Measurements from ENCODE around the gene CCDC77. TPM values are rescaled to one million over a fixed set of nuclear protein-coding genes. Genes with fewer than 3 reads are reported as not detected.

CCDC77 gene
- total RNA-seq, 1 experiment from 2014 or later, result 16.8 TPM

- DNase-seq, result peak; percentile 89
- intact Hi-C loops (cut with micrococcal nuclease; ENCODE audit: unreplicated experiment), result no loop called here
- CTCF ChIA-PET, result interaction anchor here (0.6 to 2.4 kb wide), 7 partner anchors 12 to 456 kb away, joined by 3 to 11 read pairs (median 4); partner anchors contain the start of gene CCDC77
- TF ChIP-seq, protein P1, sequence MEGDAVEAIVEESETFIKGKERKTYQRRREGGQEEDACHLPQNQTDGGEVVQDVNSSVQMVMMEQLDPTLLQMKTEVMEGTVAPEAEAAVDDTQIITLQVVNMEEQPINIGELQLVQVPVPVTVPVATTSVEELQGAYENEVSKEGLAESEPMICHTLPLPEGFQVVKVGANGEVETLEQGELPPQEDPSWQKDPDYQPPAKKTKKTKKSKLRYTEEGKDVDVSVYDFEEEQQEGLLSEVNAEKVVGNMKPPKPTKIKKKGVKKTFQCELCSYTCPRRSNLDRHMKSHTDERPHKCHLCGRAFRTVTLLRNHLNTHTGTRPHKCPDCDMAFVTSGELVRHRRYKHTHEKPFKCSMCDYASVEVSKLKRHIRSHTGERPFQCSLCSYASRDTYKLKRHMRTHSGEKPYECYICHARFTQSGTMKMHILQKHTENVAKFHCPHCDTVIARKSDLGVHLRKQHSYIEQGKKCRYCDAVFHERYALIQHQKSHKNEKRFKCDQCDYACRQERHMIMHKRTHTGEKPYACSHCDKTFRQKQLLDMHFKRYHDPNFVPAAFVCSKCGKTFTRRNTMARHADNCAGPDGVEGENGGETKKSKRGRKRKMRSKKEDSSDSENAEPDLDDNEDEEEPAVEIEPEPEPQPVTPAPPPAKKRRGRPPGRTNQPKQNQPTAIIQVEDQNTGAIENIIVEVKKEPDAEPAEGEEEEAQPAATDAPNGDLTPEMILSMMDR (IDR thresholded peaks at IDR 0.05; ENCODE audit: unreplicated experiment), result no peak
- H3K36me3 Mint-ChIP-seq (ENCODE audit: insufficient read depth, unreplicated experiment), result peaks cover 39% of the 10 kb centered on the region
- no peaks in the 10 kb centered on the region for H3K9me3 Mint-ChIP-seq (ENCODE audit: low read depth, unreplicated experiment)
- H3K4me3 Mint-ChIP-seq (ENCODE audit: low read depth, unreplicated experiment), result peak within 1 kb of the TSS; percentile 73
- H3K27ac Mint-ChIP-seq (ENCODE audit: unreplicated experiment), result peak within 1 kb of the TSS; percentile 90
- H3K4me1 Mint-ChIP-seq (ENCODE audit: low read depth, unreplicated experiment), result peaks cover 10% of the 10 kb centered on the region
- BruUV-seq (replicated peaks), result TSS peak; percentile 64
- H3K27me3 Mint-ChIP-seq (ENCODE audit: unreplicated experiment), result no peaks in the 10 kb centered on the region
Observed at GRCh38 chr12:389142-390096, 12.0 kb upstream of the CCDC77 start, which contains the start of gene KDM5A. Gene KDM5A, minus strand, starts transcription at chr12:389320. Its CDS starts 229 bp downstream, at chr12:389091.

GRCh38 chr12:400828-401227 lies 616 bp upstream of the CCDC77 start:
- no TSS peak for BruUV-seq (replicated peaks)
- Mint-ChIP-seq H3K36me3 (ENCODE audit: insufficient read depth, unreplicated experiment) (no peaks in the 10 kb centered on the region), H3K9me3 (ENCODE audit: low read depth, unreplicated experiment) (no peaks in the 10 kb centered on the region), H3K27ac (ENCODE audit: unreplicated experiment) (no peak overlapping the region), H3K4me1 (ENCODE audit: low read depth, unreplicated experiment) (no peaks in the 10 kb centered on the region), H3K27me3 (ENCODE audit: unreplicated experiment) (no peaks in the 10 kb centered on the region), H3K4me3 (ENCODE audit: low read depth, unreplicated experiment) (no peak overlapping the region)
- TF ChIP-seq, protein P1 (IDR thresholded peaks at IDR 0.05; ENCODE audit: unreplicated experiment), result no peak
- CTCF ChIA-PET, result interaction anchor here (0.5 to 1.7 kb wide), 2 partner anchors 11 to 96 kb away, joined by 5 to 11 read pairs; partner anchors contain the start of gene KDM5A
- intact Hi-C loops (cut with micrococcal nuclease; ENCODE audit: unreplicated experiment), result no loop called here
- no peak for DNase-seq

DNA sequence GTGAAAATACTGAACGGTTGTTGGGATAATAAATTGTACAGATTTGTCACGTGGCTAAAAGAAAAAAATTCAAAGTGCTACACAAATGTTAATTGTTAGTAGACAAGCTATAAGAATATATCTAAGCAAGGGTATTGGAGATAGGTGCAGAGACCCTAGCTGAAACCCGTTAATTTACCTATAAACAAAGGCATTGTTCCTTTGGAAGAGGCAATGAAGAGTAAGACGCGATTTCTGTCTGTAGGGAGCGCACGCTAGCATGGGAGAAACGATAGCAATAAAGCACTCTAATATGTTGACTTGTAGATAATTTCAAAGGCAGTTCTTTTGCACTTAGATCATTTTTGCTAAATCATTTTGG lies 565 bp downstream of the CCDC77 start:
- TSS peak; percentile 79 for BruUV-seq (replicated peaks)
- H3K27ac Mint-ChIP-seq (ENCODE audit: unreplicated experiment), result no peak overlapping the region
- CTCF ChIA-PET, result interaction anchor here (1.7 kb wide), 1 partner anchor 12 kb away, joined by 11 read pairs; the partner anchor contains the start of gene KDM5A
- no peak overlapping the region for H3K4me3 Mint-ChIP-seq (ENCODE audit: low read depth, unreplicated experiment)
- TF ChIP-seq, protein P1 (IDR thresholded peaks at IDR 0.05; ENCODE audit: unreplicated experiment), result no peak
- H3K27me3 Mint-ChIP-seq (ENCODE audit: unreplicated experiment), result no peaks in the 10 kb centered on the region
- no peaks in the 10 kb centered on the region for H3K9me3 Mint-ChIP-seq (ENCODE audit: low read depth, unreplicated experiment)
- H3K4me1 Mint-ChIP-seq (ENCODE audit: low read depth, unreplicated experiment), result no peaks in the 10 kb centered on the region
- intact Hi-C loops (cut with micrococcal nuclease; ENCODE audit: unreplicated experiment), result no loop called here
- H3K36me3 Mint-ChIP-seq (ENCODE audit: insufficient read depth, unreplicated experiment), result no peaks in the 10 kb centered on the region
- DNase-seq, result peak; percentile 14

DNA sequence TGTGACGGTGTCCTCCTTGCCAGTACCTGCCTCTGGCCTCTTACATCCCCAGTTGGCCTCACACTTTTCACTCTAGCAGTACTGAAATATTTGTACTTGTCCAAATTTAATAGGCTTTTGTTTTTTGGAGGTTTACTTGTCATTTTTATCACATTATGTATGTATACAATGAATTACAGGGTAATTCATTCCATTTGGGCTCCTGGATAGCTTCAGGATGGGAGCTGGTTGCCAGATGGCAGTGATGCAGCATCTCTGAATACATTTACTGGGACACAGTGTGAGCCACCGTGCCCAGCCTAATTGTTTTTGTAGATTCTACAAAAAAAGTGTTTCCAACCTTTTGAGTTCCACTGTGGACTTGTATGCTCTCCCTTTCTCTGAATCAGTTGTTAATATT lies 13.4 kb downstream of the CCDC77 start:
- no peak for DNase-seq
- Mint-ChIP-seq H3K27ac (ENCODE audit: unreplicated experiment) (no peak overlapping the region), H3K4me3 (ENCODE audit: low read depth, unreplicated experiment) (no peak overlapping the region), H3K27me3 (ENCODE audit: unreplicated experiment) (no peaks in the 10 kb centered on the region), H3K4me1 (ENCODE audit: low read depth, unreplicated experiment) (no peaks in the 10 kb centered on the region), H3K9me3 (ENCODE audit: low read depth, unreplicated experiment) (no peaks in the 10 kb centered on the region), H3K36me3 (ENCODE audit: insufficient read depth, unreplicated experiment) (peaks cover 24% of the 10 kb centered on the region)
- TF ChIP-seq, protein P1 (IDR thresholded peaks at IDR 0.05; ENCODE audit: unreplicated experiment), result no peak
- intact Hi-C loops (cut with micrococcal nuclease; ENCODE audit: unreplicated experiment), result no loop called here
- BruUV-seq (replicated peaks), result no TSS peak
- CTCF ChIA-PET, result no interaction called here

Data from Calu3 (cell line).